ENCODE data around the gene NUAK2.

NUAK2 gene

GRCh38 chr1:205268846-205269680 lies 52.5 kb downstream of the NUAK2 start:
- no peak for ATAC-seq

DNA sequence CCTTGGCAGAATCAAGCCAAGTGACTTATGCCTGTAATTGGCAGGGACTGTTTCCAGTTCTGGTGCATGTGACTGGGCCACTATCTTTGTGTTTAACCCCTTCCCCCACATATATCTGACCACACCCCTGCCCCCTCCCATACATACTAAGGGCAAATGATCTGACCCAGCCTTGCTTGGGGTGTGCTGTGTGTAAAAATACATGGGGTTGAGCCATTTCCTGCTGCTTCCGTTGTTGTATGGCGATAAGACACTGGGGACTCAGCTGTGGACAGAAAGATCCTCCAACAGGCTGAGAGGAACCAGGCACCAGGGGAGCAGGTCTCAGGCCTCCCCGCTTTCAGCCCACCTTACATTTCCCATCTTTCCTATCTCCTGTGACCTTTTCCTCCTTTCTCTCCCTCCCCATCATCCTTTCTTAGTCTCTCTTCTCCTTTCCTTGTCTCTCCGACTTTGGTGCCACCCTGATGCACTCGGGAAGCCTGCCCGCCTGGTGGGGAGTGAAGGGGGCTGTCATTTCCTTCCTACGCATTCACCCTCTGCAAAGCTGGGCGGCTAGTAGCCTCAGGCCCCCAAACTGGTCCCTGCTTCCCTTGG lies 54.1 kb downstream of the NUAK2 start:
- ATAC-seq: no peak
- TF ChIP-seq TSHZ2 (CRISPR knock-in tag; IDR thresholded peaks at IDR 0.05) (no peak), SNAI2 (CRISPR knock-in tag; IDR thresholded peaks at IDR 0.05) (no peak), ZNF70 (CRISPR knock-in tag; IDR thresholded peaks at IDR 0.05) (no peak), ESRRG (CRISPR knock-in tag; IDR thresholded peaks at IDR 0.05) (no peak)
- TF ChIP-seq, protein P1, sequence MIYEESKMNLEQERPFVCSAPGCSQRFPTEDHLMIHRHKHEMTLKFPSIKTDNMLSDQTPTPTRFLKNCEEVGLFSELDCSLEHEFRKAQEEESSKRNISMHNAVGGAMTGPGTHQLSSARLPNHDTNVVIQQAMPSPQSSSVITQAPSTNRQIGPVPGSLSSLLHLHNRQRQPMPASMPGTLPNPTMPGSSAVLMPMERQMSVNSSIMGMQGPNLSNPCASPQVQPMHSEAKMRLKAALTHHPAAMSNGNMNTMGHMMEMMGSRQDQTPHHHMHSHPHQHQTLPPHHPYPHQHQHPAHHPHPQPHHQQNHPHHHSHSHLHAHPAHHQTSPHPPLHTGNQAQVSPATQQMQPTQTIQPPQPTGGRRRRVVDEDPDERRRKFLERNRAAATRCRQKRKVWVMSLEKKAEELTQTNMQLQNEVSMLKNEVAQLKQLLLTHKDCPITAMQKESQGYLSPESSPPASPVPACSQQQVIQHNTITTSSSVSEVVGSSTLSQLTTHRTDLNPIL (CRISPR knock-in tag; IDR thresholded peaks at IDR 0.05; ENCODE audit: low read depth): no peak

More at GRCh38 chr1:205268846-205269680, 52.5 kb downstream of the NUAK2 start:
- TF ChIP-seq TSHZ2 (CRISPR knock-in tag; IDR thresholded peaks at IDR 0.05) (no peak), OSR1 (CRISPR knock-in tag; IDR thresholded peaks at IDR 0.05) (no peak), ZNF565 (CRISPR knock-in tag; conservative IDR thresholded peaks at IDR 0.05; ENCODE audit: low read depth) (no peak), POU6F1 (CRISPR knock-in tag; IDR thresholded peaks at IDR 0.05; ENCODE audit: borderline replicate concordance, low read depth) (no peak), ZC3H10 (CRISPR knock-in tag; IDR thresholded peaks at IDR 0.05) (no peak), PATZ1 (CRISPR knock-in tag; IDR thresholded peaks at IDR 0.05; ENCODE audit: borderline replicate concordance) (no peak), ZFP30 (CRISPR knock-in tag; IDR thresholded peaks at IDR 0.05) (no peak), ZFP3 (CRISPR knock-in tag; IDR thresholded peaks at IDR 0.05) (no peak), BACH2 (CRISPR knock-in tag; IDR thresholded peaks at IDR 0.05; ENCODE audit: borderline replicate concordance) (no peak), ZNF8 (CRISPR knock-in tag; IDR thresholded peaks at IDR 0.05) (no peak), ARNTL (CRISPR knock-in tag; IDR thresholded peaks at IDR 0.05; ENCODE audit: borderline replicate concordance, low read depth) (no peak), RARB (CRISPR knock-in tag; IDR thresholded peaks at IDR 0.05) (no peak), ISL1 (CRISPR knock-in tag; IDR thresholded peaks at IDR 0.05) (no peak), SNAI2 (CRISPR knock-in tag; IDR thresholded peaks at IDR 0.05) (no peak), GLIS3 (CRISPR knock-in tag; IDR thresholded peaks at IDR 0.05) (no peak)
- TF ChIP-seq, protein P2, sequence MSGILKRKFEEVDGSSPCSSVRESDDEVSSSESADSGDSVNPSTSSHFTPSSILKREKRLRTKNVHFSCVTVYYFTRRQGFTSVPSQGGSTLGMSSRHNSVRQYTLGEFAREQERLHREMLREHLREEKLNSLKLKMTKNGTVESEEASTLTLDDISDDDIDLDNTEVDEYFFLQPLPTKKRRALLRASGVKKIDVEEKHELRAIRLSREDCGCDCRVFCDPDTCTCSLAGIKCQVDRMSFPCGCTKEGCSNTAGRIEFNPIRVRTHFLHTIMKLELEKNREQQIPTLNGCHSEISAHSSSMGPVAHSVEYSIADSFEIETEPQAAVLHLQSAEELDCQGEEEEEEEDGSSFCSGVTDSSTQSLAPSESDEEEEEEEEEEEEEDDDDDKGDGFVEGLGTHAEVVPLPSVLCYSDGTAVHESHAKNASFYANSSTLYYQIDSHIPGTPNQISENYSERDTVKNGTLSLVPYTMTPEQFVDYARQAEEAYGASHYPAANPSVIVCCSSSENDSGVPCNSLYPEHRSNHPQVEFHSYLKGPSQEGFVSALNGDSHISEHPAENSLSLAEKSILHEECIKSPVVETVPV (CRISPR knock-in tag; IDR thresholded peaks at IDR 0.05): no peak
- TF ChIP-seq, protein P1 (CRISPR knock-in tag; IDR thresholded peaks at IDR 0.05; ENCODE audit: low read depth): no peak

Data from SK-N-SH treated with all-trans-retinoic acid at 6 μM for 48 hours (cell line).